Measurements from ENCODE around the gene TMSB4X. TPM values are rescaled to one million over a fixed set of nuclear protein-coding genes. Genes with fewer than 3 reads are reported as not detected.

Gene TMSB4X
- total RNA-seq, 4 donors from 2014 or later: 3,003 to 8,971 (median 6,474) TPM

GRCh38 chrX:12988797-12989196, 13.9 kb downstream of the TMSB4X start:
- no peak for TF ChIP-seq CTCF (IDR thresholded peaks at IDR 0.05; ENCODE audit: low read depth)

GRCh38 chrX:12989461-12989860, 14.6 kb downstream of the TMSB4X start:
- TF ChIP-seq CTCF (IDR thresholded peaks at IDR 0.05; ENCODE audit: low read depth): no peak

- TF ChIP-seq CTCF (IDR thresholded peaks at IDR 0.05; ENCODE audit: low read depth): no peak
Measured at GRCh38 chrX:12991575-12991974, 16.7 kb downstream of the TMSB4X start.

- no peak for TF ChIP-seq CTCF (IDR thresholded peaks at IDR 0.05; ENCODE audit: low read depth)
Measured at GRCh38 chrX:12992544-12993118, 17.7 kb downstream of the TMSB4X start.

DNA sequence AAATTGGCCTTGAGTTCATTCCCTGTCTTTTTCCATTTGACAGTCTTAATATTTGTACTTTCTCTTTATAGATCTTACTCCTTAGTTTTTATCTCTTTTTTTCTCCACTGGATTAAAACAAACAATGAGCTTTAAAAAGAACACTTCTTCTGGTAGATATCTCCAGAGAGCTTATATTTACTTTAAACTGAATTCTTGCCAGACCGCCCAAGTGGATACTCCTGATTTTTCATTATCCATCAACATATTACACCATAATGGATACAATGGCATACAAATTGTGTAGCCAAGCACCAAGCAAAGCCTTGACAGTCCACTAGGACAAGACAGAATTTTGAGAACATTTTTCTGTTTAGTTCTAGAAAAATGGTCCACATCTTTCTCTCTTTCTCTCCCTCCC, 18.9 kb downstream of the TMSB4X start:
- TF ChIP-seq CTCF (IDR thresholded peaks at IDR 0.05; ENCODE audit: low read depth): no peak

- TF ChIP-seq CTCF (IDR thresholded peaks at IDR 0.05; ENCODE audit: low read depth): no peak
Measured at GRCh38 chrX:12994321-12994720, 19.4 kb downstream of the TMSB4X start.

- no peak for TF ChIP-seq CTCF (IDR thresholded peaks at IDR 0.05; ENCODE audit: low read depth)
Measured at GRCh38 chrX:12996934-12997435, 22.1 kb downstream of the TMSB4X start.

All from subcutaneous adipose tissue (tissue), 4 donors.